Measurements from ENCODE around the gene ZBBX.

GRCh38 chr3:167361948-167362347 is 18.1 kb downstream of the ZBBX start:
- TF ChIP-seq CTCF (conservative IDR thresholded peaks at IDR 0.05; ENCODE audit: low read depth, low read length) (no peak), SMC3 (IDR thresholded peaks at IDR 0.05; ENCODE audit: low read depth, low read length) (no peak), CEBPB (IDR thresholded peaks at IDR 0.05; ENCODE audit: low read depth, low read length) (no peak), POLR2A (IDR thresholded peaks at IDR 0.05; ENCODE audit: low read depth, low read length) (no peak), FOS (IDR thresholded peaks at IDR 0.05; ENCODE audit: low read depth, low read length) (no peak), BHLHE40 (IDR thresholded peaks at IDR 0.05; ENCODE audit: low read depth, low read length) (no peak)
